Kidney (tissue), 14 donors: ENCODE measurements around the gene LIN37. TPM values are rescaled to one million over a fixed set of nuclear protein-coding genes. Genes with fewer than 3 reads are reported as not detected.
A peak's percentile ranks its signal among the peaks of the same experiment; 100 is the strongest.

Experiments
- DNase-seq, 5 donors: peaks; one replicate each; pipeline ENCODE4 v3.0.0-alpha.2; 2013 to 2020
- FAIRE-seq: peaks from 2 replicates; lab custom pipeline; 2012; peaks lifted over from hg19 to GRCh38; lab: Jason Lieb, UNC
- H3K27ac ChIP-seq, 2 donors: one replicate each; pipeline ENCODE4 v1.7.0; 2013; ENCODE audit warnings: low read depth in 2 of 2, low read length in 2 of 2, inconsistent platforms in 1 of 2
- H3K27me3 ChIP-seq: one replicate; pipeline ENCODE4 v1.7.1; 2013; ENCODE audit warnings: low read length, inconsistent platforms; ENCODE audit not compliant: control insufficient read depth, insufficient read depth
- H3K36me3 ChIP-seq, 3 donors: one replicate each; pipeline versions ENCODE4 v1.7.0 to v1.7.1; 2013; ENCODE audit warnings: low read length in 3 of 3, control low read depth in 1 of 3, inconsistent platforms in 1 of 3; ENCODE audit not compliant: insufficient read depth in 3 of 3, control insufficient read depth in 2 of 3
- H3K4me1 ChIP-seq, 3 donors: one replicate each; pipeline versions ENCODE4 v1.7.0 to v1.7.1; 2013; ENCODE audit warnings: low read length in 3 of 3, inconsistent platforms in 1 of 3, low read depth in 1 of 3; ENCODE audit not compliant: control insufficient read depth in 2 of 3, insufficient read depth in 2 of 3
- H3K4me3 ChIP-seq, 3 donors: one replicate each; pipeline versions ENCODE4 v1.7.0 to v1.8.1; 2013; ENCODE audit warnings: low read length in 3 of 3, control low read depth in 1 of 3, inconsistent platforms in 1 of 3
- H3K9ac ChIP-seq, 3 donors: one replicate each; pipeline versions ENCODE4 v1.7.0 to v1.7.1; 2013; ENCODE audit warnings: low read length in 3 of 3, control low read depth in 1 of 3, inconsistent platforms in 1 of 3
- H3K9me3 ChIP-seq, 3 donors: one replicate each; pipeline versions ENCODE4 v1.7.0 to v1.7.1; 2013; ENCODE audit warnings: low read length in 3 of 3, control low read depth in 1 of 3, inconsistent platforms in 1 of 3; ENCODE audit not compliant: control insufficient read depth in 2 of 3, insufficient read depth in 1 of 3
- CTCF ChIP-seq: IDR thresholded peaks from 3 replicates; pipeline ENCODE4 v1.5.1; 2012; ENCODE audit warnings: mild to moderate bottlenecking, moderate library complexity, borderline replicate concordance; ENCODE audit not compliant: insufficient read depth; ENCODE audit errors: extremely low read depth
- intact Hi-C: fragments of 100-400 bp; cut with DNase I; formaldehyde crosslinking; loops from one replicate; pipeline ENCODE4 v1.11.1; 2022
- polyA plus RNA-seq: library from polyadenylated mRNA; stranded (reverse); fragments of 350-450 nt; fragmentation: Illumina TruSeq; extraction: RNeasy Lipid Tissue Mini Kit (QIAGEN cat#74804); gene quantifications from one replicate; pipeline ENCODE4 v1.2.3, GENCODE V29; 2014; ENCODE audit warnings: low read depth, low replicate concordance; ENCODE audit not compliant: insufficient read depth
- total RNA-seq: library from RNA; stranded (reverse); fragmentation: NEBNext Ultra II Directional; extraction: Animal tissue kit (Norgen Biotek cat#: 25700); gene quantifications from one replicate; pipeline ENCODE4 v1.2.1, GENCODE V29; 2021
- donor health status: control.
- donor health status: control.
- donor health status: control.
- donor health status: control.
- donor health status: control.
- donor health status: DM: yes; HTN: yes; CAD: no.
- donor health status: Normal renal cell carcinoma (clear cell type).

The LIN37 gene
- total and polyA plus RNA-seq, 2 donors from 2014 or later, result 11.2 to 11.4 TPM

DNA sequence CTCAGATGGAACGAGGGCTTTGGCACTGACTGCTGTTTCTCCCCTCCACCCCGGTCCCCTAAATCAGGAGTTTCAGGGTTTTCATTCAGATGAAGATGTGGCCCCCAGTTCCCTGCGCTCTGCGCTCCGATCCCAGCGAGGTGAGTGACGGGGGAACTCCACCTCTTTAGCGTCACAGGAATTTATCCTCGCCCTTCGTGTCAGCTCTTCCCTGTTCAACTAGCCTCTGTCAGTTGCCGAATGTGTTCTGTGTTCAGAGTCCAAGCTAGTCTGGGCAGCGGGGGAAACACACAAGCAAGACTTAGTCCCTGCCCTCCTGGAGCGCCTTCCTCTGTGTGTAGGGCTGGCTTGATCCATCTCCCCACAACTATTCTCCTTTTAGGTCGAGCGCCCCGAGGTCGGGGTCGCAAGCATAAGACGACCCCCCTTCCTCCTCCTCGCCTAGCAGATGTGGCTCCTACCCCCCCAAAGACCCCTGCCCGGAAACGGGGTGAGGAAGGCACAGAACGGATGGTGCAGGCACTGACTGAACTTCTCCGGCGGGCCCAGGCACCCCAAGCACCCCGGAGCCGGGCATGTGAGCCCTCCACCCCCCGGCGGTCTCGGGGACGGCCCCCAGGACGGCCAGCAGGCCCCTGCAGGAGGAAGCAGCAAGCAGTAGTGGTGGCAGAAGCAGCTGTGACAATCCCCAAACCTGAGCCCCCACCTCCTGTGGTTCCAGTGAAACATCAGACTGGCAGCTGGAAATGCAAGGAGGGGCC is 28.8 kb upstream of the LIN37 start:
- DNase-seq (peak in 2 of 5 donors; percentile 59 to 76), FAIRE-seq (no peak)
- Histone ChIP-seq H3K27ac (peak overlapping the region in 1 of 2 donors; percentile 6), H3K4me3 (peak overlapping the region in 2 of 3 donors; percentile 66 to 81), H3K9ac (peak overlapping the region in 2 of 3 donors; percentile 56 to 85), H3K4me1 (peaks cover 0 to 15% (median 0%) of the 10 kb centered on the region in 3 donors), H3K9me3 (no peaks in the 10 kb centered on the region), H3K27me3 (no peaks in the 10 kb centered on the region), H3K36me3 (peaks cover 0 to 36% (median 17%) of the 10 kb centered on the region in 3 donors)
- no peak for TF ChIP-seq CTCF
- intact Hi-C loops, result no loop called here

GRCh38 chr19:35720163-35720524 is 28.2 kb upstream of the LIN37 start:
- Histone ChIP-seq H3K9me3 (no peaks in the 10 kb centered on the region), H3K4me1 (peaks cover 0 to 15% (median 0%) of the 10 kb centered on the region in 3 donors), H3K36me3 (peaks cover 0 to 42% (median 23%) of the 10 kb centered on the region in 3 donors), H3K27ac (peak overlapping the region in 1 of 2 donors; percentile 6), H3K9ac (no peak overlapping the region), H3K27me3 (no peaks in the 10 kb centered on the region), H3K4me3 (no peak overlapping the region)
- peak in 1 of 5 donors; percentile 72 for DNase-seq
- no peak for TF ChIP-seq CTCF
- no peak for FAIRE-seq
- intact Hi-C loops, result no loop called here

GRCh38 chr19:35720648-35721047 is 27.7 kb upstream of the LIN37 start:
- H3K9ac ChIP-seq, result no peak overlapping the region
- H3K36me3 ChIP-seq, result peaks cover 0 to 47% (median 28%) of the 10 kb centered on the region in 3 donors
- H3K9me3 ChIP-seq, result no peaks in the 10 kb centered on the region
- H3K4me3 ChIP-seq, result no peak overlapping the region
- intact Hi-C loops, result no loop called here
- H3K27ac ChIP-seq, result no peak overlapping the region
- peaks cover 0 to 14% (median 0%) of the 10 kb centered on the region in 3 donors for H3K4me1 ChIP-seq
- DNase-seq (peak in 1 of 5 donors; percentile 71), FAIRE-seq (no peak)
- TF ChIP-seq CTCF, result no peak
- no peaks in the 10 kb centered on the region for H3K27me3 ChIP-seq
